Measurements from ENCODE around the gene WTAP.

DNA sequence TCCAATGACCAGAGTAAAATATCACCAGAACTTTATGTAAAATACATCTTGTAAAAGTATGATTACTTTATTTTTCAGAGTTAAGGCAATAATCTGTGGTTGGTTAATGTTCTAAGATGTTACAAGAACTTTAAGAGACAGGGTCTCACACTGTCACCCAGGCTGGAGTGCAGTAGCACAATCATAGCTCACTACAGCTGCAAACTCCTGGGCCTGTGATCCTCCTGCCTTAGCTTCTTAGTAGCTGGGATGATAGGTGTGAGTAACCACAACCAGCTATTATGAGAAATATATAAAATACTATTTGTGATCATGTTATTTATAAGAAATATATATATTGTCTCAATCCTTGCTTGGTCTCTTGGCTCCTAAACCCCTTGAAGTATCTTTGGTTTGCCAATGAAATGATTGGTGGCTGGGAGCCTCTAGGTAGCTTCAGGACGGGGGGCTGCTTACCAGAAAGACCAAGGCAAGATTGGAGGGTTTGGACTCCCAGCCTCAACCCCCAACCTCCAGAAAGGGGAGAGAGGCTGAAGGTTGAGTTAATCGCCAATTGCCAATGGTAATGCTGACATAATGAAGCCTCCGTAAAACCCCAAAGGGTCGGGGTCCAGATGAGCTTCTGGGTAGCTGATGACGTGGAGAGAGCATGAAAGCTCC is 49.7 kb upstream of the WTAP start:
- no peak for TF ChIP-seq CTCF (IDR thresholded peaks at IDR 0.05 in 8 of 11, conservative IDR thresholded peaks at IDR 0.05 in 3 of 11)
- TF ChIP-seq POLR2AphosphoS5 (IDR thresholded peaks at IDR 0.05), result peak in 1 of 3 donors; percentile 42
- TF ChIP-seq POLR2A (IDR thresholded peaks at IDR 0.05), result no peak

Data from spleen (tissue), 7 donors.